ENCODE results near the gene ARHGAP24. TPM values are rescaled to one million over a fixed set of nuclear protein-coding genes. Genes with fewer than 3 reads are reported as not detected.

Gene ARHGAP24
- total RNA-seq, 1 experiment from 2014 or later: 1.3 TPM

GRCh38 chr4:85725721-85726170 is 250.8 kb downstream of the ARHGAP24 start (continued):
- TF ChIP-seq CTCF (IDR thresholded peaks at IDR 0.05 in 2 of 3, conservative IDR thresholded peaks at IDR 0.05 in 1 of 3; ENCODE audit: borderline replicate concordance in 1 of 3, insufficient read depth in 1 of 3, low read depth in 2 of 3, low read length in 2 of 3): no peak
- TF ChIP-seq ELF1 (IDR thresholded peaks at IDR 0.05; ENCODE audit: borderline replicate concordance, low read depth): no peak
- TF ChIP-seq JUND (IDR thresholded peaks at IDR 0.05): no peak
- no peak for TF ChIP-seq EGR1 (IDR thresholded peaks at IDR 0.05; ENCODE audit: low read depth)

- POLR2A ChIA-PET: no interaction called here
- Histone ChIP-seq H3K4me1 (ENCODE audit: control insufficient read depth in 1 of 2, insufficient read depth in 2 of 2, low read length in 2 of 2) (no peaks in the 10 kb centered on the region), H3K4me3 (replicated peaks in 1 of 2; ENCODE audit: low read depth in 1 of 2, low read length in 2 of 2) (no peak overlapping the region), H4K20me1 (ENCODE audit: insufficient read depth) (no peaks in the 10 kb centered on the region), H3K27ac (ENCODE audit: low read depth, low read length) (no peak overlapping the region), H2AFZ (ENCODE audit: low read depth, low read length, poor library complexity, severe bottlenecking) (no peak overlapping the region), H3K4me2 (ENCODE audit: low read length) (no peak overlapping the region), H3K79me2 (ENCODE audit: insufficient read depth, low read length) (no peaks in the 10 kb centered on the region), H3K9me2 (ENCODE audit: insufficient read depth) (no peaks in the 10 kb centered on the region), H3K27me3 (ENCODE audit: insufficient read depth, low read length) (no peaks in the 10 kb centered on the region), H3K9ac (ENCODE audit: low read length) (no peak overlapping the region), H3K9me3 (ENCODE audit: control insufficient read depth in 1 of 2, insufficient read depth in 1 of 2, low read depth in 1 of 2, low read length in 2 of 2) (no peaks in the 10 kb centered on the region), H3K36me3 (ENCODE audit: control insufficient read depth in 1 of 2, insufficient read depth in 2 of 2, low read length in 2 of 2) (no peaks in the 10 kb centered on the region)
- RAD21 ChIA-PET (ENCODE audit: low non-redundant PET in 1 of 2, low total read pairs in 2 of 2, uncharacterized antibody in 2 of 2, unreplicated experiment in 2 of 2): no interaction called here
- ATAC-seq (no peak), DNase-seq (ENCODE audit: low read depth, low spot score) (no peak)
- intact Hi-C loops (cut with micrococcal nuclease): no loop called here
- CTCF ChIA-PET: no interaction called here
- no peak for TF ChIP-seq EZH2 (IDR thresholded peaks at IDR 0.05)
- TF ChIP-seq SP1 (IDR thresholded peaks at IDR 0.05; ENCODE audit: low read depth): no peak
- BruUV-seq (replicated peaks): no TSS peak
These were observed 251.6 kb downstream of the ARHGAP24 start for GRCh38 chr4:85726555-85726954.

- BruUV-seq (replicated peaks): no TSS peak
- ChIA-PET CTCF (no interaction called here), POLR2A (no interaction called here), RAD21 (ENCODE audit: low non-redundant PET in 1 of 2, low total read pairs in 2 of 2, uncharacterized antibody in 2 of 2, unreplicated experiment in 2 of 2) (no interaction called here)
- H3K27ac ChIP-seq (ENCODE audit: low read depth, low read length): no peak overlapping the region
- ATAC-seq (no peak), DNase-seq (ENCODE audit: low read depth, low spot score) (no peak)
- no peaks in the 10 kb centered on the region for H3K27me3 ChIP-seq (ENCODE audit: insufficient read depth, low read length)
- H3K36me3 ChIP-seq (ENCODE audit: control insufficient read depth in 1 of 2, insufficient read depth in 2 of 2, low read length in 2 of 2): no peaks in the 10 kb centered on the region
- H3K79me2 ChIP-seq (ENCODE audit: insufficient read depth, low read length): no peaks in the 10 kb centered on the region
- no peaks in the 10 kb centered on the region for H3K9me2 ChIP-seq (ENCODE audit: insufficient read depth)
- intact Hi-C loops (cut with micrococcal nuclease): no loop called here
- H3K4me2 ChIP-seq (ENCODE audit: low read length): no peak overlapping the region
- TF ChIP-seq ZBTB33 (IDR thresholded peaks at IDR 0.05; ENCODE audit: extremely low read depth, insufficient replicate concordance, low read length) (no peak), TCF7L2 (IDR thresholded peaks at IDR 0.05; ENCODE audit: borderline replicate concordance, extremely low read depth, insufficient read depth, insufficient read length) (no peak), CTCF (IDR thresholded peaks at IDR 0.05 in 2 of 3, conservative IDR thresholded peaks at IDR 0.05 in 1 of 3; ENCODE audit: borderline replicate concordance in 1 of 3, insufficient read depth in 1 of 3, low read depth in 2 of 3, low read length in 2 of 3) (no peak), EZH2 (IDR thresholded peaks at IDR 0.05) (no peak), SRF (IDR thresholded peaks at IDR 0.05; ENCODE audit: low read depth) (no peak)
- no peak overlapping the region for H2AFZ ChIP-seq (ENCODE audit: low read depth, low read length, poor library complexity, severe bottlenecking)
- H3K9ac ChIP-seq (ENCODE audit: low read length): no peak overlapping the region
- no peaks in the 10 kb centered on the region for H3K4me1 ChIP-seq (ENCODE audit: control insufficient read depth in 1 of 2, insufficient read depth in 2 of 2, low read length in 2 of 2)
- no peaks in the 10 kb centered on the region for H3K9me3 ChIP-seq (ENCODE audit: control insufficient read depth in 1 of 2, insufficient read depth in 1 of 2, low read depth in 1 of 2, low read length in 2 of 2)
- H4K20me1 ChIP-seq (ENCODE audit: insufficient read depth): no peaks in the 10 kb centered on the region
- no peak overlapping the region for H3K4me3 ChIP-seq (replicated peaks in 1 of 2; ENCODE audit: low read depth in 1 of 2, low read length in 2 of 2)
These were observed 253.5 kb downstream of the ARHGAP24 start for GRCh38 chr4:85728464-85728863.
